DMS114 treated with DMSO at 0.1 percent for 48 hours (cell line): Measurements from ENCODE around the gene SVIL.
"Not testable (repeated sequence)": the region's sequence is repeated elsewhere in the genome, so short reads cannot be mapped to it uniquely, and the experiment has no call there.

ENCODE experiments used
- DNase-seq: peaks from one replicate; lab custom pipeline; 2025; ENCODE audit not compliant: unreplicated experiment; lab: John Stamatoyannopoulos, UW

The SVIL gene

DNA sequence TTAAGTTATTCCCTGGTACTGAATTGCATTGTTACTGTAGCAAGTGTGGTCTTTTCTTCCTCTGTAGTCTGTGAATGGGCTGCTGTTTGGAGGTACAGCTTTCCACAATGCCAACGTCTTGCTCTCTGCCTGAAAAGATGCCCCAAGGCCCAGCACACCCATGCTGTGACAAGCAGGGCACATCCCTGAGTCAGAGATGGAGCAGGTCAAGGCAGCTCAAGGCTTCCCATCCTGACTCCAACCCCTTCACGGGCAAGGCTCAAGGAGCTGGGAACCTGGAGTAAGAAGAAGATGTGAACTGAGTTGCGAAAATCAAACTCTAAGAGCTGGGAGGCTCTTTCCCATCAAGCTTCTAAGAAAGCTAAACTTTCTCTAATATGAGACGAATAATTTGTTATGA, 27.2 kb downstream of the SVIL start:
- no peak for DNase-seq

DNA sequence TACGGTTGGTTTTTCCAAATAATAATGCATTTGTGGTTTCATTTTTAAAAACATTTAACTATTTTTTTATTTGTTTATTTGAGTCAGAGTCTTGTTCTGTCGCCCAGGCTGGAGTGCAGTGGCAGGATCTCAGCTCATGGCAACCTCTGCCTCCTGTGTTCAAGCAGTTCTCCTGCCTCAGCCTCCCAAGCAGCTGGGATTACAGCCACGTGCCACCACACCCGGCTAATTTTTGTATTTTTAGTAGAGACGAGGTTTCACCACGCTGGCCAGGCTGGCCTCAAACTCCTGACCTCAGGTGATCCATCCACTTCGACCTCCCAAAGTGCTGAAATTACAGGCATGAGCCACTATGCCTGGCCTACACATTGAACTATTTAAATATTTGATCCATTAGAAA, 28.1 kb downstream of the SVIL start:
- not testable (repeated sequence) for DNase-seq

DNA sequence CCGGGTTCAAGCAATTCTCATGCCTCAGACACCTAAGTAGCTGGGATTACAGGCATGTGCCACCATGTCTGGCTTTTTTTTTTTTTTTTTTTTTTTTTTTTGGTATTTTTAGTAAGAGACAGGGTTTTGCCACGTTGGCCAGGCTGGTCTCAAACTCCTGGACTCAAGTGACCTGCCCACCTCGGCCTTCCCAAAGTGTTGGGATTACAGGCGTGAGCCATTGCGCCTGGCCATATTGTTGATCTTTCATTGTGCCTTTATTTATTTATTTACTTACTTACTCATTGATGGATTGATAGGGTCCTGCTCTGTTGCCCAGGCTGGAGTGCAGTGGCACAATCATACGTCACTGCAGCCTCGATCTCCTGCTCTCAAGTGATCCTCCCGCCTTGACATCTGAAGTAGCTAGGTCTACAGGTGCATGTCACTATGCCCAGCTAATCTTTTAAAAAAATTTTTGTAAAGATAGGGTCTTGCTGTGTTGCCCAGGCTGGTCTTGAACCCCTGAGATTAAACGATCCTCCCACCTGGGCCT, 30.4 kb downstream of the SVIL start:
- DNase-seq: no peak

DNA sequence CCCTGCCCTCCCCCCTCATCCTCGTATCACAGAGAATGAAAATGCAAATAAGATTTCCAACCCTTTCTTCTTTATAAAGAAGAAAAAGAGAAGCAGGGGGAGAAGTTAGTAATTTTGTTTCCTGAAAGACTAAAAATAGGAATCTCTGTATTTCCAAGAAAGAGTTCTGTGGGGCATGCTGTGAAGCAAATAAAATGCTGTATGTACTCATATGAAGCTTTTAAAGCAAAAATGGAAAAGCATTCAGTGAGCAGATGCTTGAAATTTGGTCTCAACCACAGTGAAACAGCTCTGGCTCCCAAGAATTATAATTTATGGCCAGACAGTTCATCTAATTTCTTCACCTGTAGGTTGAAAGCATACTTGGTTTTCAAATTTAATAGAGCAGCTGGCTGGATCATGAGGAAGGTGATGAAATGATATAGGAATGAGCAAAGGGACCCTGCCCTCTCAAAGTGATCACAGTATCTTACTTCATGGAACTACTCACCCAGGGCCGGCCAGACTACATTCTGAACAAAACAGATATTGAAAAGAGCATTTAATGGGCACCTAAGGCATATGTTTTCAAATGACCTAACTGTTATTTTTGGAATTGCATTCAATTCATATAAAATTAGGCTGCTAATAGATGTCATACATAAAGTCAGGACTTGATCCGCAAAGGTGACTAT, 31.4 kb downstream of the SVIL start:
- DNase-seq: no peak

DNA sequence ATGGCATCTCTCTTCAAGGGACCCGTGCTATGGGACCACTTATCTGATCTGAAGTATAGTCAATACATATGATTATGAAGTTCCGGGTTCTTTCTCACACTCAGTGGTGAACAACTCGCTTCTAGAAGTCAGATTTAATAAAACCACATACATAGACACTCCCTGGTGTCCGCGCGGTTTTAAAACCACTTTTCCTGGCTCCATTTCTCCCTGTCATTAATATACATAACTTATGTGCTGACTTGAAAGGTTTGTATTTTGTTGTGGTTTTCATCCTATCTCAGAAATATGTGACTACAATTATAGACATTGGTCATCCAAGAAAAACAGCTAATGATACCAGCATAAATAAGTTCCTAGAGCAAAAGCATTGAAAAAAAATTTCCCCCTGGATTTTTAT, 34.0 kb downstream of the SVIL start:
- DNase-seq: no peak

DNA sequence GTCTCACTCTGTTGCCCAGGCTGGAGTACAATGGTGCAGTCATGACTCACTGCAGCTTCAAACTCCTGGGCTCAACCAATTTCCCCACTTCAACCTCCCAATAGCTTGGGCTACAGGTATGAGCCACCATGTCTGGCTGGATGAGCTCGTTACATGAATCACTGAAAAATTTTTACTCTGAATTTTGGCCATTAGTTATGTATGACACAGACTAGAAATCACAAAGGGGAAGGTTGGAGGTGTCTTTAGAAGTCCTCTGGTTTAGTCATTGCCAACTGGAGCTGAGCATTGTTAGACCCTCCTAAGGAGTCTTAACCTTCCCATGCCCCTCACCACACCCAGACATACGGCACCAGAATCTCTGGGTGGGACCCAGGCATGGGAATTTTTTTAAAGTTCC, 34.7 kb downstream of the SVIL start:
- no peak for DNase-seq

DNA sequence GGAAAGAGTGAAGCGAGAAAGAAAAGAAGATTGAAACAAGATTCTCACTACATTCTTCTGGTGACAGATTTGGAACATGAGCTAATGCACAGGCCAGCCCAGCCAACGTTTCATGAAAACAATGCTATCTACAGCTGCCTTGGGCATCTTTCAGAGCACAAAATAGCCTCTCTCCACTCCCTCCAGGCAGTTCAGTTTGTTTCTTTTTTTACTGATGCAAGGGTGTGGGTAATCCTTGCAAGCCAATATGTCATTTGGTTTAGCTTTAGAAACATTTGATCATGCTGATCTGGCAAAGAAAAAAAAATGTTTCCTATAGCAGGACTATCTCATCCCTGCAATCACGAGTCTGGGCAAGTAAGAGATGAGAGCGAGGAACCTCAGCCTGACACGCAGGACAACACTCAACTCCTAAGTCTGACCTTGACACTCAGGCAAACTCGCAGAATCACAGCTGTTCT, 35.9 kb downstream of the SVIL start:
- no peak for DNase-seq

DNA sequence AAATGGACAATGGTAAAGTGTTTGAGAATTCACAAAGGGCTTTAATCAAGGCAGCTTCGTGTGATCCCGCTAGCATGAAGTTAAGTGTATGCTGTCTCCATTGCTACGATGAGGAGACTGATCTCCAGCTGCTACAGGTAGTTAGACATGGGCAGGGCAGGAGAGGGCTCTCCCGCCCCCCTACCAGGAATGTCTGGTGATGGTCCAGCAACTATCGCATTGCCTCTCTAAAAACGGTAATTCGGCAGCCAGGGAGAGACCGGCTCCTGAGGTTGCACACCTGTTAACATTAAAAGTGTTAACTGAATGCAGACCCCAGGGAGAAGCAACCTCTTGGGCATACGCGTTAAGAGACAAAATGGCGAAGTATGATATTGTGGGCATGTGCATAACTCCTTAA, 37.9 kb downstream of the SVIL start:
- DNase-seq: no peak

DNA sequence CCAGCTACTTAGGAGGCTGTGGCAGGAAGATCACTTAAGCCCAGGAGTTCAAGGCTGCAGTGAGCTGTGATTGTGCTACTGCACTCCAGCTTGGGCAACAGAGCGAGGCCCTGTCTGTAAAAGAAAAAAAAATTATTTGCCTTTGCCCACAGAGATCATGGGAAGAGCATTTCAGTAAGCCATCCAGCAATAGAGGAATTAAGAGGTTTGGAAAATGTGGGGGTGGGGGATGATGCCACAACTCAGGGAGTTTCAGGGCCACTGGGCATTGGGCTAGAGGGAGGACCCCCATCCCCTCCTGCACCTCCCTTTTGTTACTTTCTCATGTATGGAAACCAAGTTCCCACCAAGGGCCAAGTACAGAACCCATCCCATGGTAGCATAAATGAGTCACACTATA, 38.4 kb downstream of the SVIL start:
- no peak for DNase-seq

DNA sequence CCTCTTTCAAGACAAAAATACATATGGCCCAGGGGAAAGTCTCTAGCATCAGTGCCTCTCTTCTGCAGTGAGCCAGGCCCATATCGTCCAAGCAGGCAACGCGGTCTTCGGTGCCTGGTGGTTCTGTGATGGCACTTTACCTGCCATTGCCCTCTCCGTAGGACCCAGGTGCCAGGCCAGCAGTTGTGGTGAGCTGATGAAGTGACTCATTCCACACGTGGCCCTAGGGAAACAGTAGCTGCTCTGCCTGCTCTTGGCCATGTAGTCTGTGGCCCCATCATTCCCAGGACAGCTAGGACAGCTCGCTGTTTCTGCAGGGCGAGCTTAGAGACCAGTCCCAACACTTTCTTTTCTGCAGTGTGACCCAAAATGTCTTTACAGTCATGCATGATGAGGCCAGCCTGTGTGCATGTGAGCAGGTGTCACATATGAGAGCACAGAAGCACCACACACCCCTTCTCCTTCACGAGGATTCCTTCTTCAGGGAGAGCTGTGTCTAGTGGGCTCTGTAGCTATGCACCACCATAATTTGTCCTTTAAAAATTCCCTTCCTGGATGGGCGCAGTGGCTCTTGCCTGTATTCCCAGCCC, 39.0 kb downstream of the SVIL start:
- DNase-seq: no peak

DNA sequence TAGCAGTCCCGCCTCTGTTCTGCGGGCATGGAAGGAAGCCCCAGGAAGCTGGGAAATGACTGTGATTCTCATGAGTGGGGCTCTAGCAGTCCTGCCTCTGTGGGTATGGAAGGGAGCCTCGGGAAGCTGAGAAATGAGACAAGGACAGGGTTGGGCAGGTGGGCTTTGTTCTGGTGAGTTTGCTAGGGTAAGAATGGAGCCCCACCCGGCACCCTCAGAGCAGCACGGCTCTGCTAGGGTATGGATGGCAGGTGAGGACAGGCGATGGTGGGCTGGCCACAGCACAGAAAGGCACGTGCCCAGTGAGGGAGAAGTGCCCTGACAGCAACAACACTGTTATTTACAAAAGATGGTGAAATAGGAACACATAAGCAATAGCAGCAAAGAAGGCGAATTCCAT, 39.6 kb downstream of the SVIL start:
- DNase-seq: no peak

DNA sequence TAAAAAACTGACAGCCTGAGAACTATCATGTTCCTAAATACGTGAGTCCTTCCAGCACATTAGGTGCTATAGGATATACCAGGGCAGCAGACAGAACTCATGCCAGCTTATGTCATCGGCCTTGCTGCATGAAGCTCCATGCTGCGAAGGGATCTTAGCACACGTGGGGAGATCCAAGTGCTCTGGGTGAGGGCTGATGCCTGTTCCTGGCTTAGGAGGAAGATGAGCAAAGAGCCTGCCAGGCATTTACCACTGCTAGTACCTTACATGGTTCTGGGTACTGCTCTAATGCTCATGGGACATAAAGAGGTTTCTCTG, 43.2 kb downstream of the SVIL start:
- DNase-seq: no peak

DNA sequence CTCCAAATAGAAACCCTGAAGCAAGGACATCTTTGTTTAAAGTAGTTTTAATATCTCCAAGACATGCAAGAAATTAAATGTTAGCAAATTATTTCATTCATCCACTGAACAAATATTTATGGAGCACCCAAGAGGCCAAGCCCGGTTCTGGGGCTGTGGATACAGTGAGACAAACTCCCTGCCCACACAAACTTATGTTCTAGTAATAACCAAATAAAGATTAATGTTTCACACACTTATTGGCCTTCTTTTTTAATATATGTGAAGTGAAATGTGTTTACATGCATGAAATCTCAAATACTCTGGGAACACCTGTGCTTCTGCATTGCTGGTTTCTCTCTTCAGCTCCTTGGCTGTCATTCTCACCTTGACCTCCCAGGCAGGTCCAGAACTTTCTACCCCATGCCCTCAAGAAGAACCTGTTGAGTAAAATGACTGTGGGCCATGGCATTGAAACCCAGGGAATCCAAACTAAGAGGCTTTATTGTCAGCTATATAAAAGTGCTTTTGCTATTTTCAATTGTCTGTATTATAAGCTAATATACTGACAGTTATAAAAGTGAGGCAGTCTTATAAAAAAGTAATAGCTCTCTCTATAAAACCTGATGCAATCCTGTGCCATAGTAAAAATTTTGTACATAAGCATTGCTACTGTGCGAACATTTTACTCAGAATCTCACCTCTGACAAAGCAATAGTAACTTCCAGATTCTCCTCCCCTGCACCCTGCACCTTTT, 43.7 kb downstream of the SVIL start:
- DNase-seq: no peak

DNA sequence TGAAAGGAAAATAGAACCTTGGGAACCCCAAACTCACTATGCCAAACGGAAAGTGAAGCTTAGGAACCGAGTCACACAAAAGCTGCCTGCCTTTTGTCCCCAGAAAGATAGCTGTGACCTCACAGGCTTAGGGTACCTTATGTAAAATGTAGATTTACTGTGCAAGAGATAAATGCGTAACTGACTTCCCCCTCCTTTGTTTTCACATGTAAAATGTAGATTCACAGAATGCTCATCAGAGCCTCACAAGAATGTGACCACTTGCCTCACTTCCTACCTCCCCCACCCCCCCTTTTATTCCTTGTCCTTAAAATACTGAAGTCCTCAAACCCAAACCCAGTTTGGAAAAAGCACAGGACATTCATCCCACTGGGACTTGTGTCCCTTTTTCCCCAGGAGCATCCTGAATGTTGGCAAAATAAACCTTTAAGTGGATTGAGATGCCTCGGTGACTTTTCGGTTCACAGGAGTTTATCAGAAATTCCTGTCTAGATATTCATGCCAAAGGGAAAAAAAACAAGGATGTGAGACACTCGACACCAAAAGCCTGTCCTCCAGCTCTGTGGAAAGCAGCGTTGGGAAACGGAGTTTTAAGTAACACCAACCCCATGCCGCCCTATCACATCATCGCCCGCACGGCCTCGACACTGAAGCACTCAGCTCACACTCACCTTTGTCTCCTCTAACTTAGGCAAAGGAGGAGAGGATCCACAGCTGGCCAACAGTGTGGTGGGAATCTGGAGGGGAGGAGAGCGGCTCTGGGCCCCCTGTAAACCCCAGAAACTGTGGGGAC, 45.9 kb downstream of the SVIL start:
- no peak for DNase-seq

DNA sequence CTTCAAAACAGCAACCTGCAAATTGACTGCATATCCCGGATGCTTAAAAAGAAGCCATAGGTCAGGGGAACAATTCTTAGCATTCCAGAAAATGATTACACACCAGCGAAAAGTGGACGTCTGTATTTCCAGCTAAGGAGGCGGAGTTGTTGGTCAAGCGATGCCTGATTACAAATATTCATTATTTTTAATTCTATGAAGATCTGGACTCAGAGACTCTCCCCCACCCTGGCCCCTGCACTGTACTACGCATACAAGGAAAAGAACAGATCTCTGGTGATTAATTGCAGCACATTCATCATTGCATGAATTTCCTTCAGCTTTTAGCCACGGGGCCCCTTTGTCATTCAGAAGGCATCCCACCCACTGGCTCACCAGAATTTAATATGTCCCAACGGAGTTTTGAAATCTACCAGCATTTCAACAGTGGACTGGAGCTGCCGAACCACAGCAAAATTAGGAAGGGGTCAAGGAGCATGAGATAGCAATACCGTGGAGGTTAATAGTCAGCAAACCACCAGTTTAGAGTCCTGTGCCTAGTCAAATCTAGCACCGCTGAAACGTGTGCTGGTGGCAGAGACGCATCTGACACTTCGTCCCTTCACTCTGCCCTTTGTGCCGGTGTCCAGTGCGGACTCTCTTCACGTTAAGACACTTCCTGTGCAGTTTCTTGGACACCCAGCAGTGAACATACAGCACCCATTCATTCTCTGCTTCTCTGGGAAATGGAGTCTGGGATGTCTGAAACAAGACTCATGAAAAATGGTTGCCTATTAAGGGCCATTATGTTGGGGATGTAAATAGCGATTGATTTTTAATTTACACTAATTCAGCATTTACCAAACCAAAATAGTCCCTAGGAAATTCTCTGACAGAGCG, 46.8 kb downstream of the SVIL start:
- not testable (repeated sequence) for DNase-seq

DNA sequence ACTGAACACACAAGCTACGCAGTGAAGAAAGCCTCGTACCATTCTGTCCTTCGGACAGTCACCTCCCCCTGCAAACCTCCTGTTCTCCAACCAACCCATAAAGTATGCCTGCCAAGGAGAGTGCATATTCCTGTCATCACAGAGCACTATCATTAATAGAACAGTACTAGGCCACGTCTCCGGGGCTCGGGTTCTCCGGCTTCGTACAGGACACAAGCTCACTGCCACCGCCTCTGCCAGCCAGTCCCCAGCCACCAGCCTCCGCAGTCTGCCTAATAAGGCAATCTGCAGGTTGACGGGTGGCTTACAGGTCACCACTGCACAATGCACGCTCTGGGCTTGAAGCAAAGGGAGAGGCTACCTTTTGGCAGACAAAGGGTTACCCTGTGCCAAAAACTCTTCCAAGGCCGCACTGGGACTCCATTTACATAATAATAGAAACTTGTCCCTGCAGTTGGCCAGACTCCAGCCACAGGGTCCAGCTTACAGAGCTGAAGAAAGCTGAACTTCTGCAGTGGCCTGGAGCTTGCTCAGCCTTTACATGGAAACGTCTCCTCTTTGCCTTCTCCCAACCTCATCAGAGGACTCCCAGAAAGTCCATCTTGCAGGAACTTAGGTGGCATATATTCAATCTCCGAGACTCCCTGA, 47.5 kb downstream of the SVIL start:
- DNase-seq: not testable (repeated sequence)

DNA sequence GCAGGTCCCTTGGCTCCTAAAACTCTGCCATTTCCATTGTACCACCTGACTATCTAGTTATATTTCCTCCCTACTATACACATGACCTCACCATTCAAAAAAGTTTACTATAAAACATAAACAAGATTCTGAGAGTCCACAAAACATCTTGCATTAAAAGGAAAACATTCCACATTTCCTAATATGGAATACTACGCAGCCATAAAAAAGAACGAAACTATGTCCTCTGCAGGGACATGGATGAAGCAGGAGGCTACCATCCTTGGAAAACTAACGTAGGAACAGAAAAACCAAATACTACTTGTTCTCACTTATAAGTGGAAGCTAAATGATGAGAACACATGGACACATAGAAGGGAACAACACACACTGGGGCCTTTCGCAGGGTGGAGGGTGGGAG, 48.3 kb downstream of the SVIL start:
- no peak for DNase-seq

DNA sequence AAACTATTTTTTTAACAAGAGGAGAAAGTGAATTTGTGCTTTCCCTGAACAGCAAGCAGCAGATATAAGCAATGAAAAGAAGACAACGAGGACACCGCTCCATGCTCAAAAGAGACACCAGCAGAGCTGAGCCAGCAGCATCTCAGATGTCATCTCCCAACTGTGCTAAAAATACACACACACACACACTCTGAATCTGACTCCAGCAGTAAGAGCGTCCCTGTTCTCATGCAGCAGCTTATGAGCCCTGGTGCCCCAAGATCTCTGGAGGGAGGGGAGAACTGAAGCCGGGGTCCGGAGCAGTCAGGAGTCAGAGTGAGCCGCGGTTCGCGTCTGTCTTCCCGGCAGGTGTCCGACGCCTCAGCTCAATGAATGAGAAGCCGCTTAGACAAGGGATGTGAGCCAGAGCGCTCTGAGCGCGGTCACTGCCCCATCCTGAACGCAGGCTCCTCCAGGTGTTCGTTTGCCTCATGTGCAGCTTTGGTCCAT, 49.2 kb downstream of the SVIL start:
- no peak for DNase-seq

DNA sequence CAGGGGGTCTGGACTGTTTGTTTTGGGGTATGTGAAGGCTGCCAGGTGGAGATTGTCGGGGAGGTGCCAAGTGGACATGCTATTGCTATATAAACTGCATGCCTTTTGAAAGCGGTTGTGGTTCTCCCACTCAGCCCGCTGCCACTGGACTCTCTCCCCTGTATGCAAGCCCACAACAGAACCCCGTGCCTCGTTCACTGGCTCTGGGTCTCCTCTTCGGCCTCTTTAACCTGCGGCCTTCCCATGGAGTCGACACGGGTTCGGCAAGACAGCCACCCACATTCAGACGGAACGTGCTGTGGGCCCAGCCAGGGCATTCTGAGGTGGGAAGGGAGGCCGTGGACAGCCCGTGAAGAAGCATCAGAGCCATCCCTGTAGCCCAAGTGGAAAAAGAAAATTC, 50.3 kb downstream of the SVIL start:
- no peak for DNase-seq

DNA sequence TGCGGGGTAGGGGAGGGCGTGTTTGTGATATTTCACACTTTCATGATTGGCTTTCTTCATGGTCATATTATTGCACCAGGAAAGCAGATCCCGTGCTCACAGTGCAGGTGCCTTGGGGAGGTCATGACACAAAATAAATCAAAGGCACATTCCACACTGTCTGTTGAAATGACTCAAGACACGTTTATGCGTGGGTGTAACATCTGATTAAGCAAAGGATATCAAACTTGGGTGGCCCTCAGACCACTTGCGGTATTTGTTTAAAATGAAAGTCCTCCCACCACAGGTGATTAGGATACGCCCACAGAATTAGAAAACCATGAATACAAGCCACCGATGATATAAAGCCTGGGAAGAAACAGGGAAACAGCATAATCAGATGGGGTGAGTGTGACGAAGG, 51.1 kb downstream of the SVIL start:
- DNase-seq: no peak
